Measurements from ENCODE around the gene AFF1.
"Not testable (repeated sequence)": the region's sequence is repeated elsewhere in the genome, so short reads cannot be mapped to it uniquely, and the experiment has no call there.

Gene AFF1

DNA sequence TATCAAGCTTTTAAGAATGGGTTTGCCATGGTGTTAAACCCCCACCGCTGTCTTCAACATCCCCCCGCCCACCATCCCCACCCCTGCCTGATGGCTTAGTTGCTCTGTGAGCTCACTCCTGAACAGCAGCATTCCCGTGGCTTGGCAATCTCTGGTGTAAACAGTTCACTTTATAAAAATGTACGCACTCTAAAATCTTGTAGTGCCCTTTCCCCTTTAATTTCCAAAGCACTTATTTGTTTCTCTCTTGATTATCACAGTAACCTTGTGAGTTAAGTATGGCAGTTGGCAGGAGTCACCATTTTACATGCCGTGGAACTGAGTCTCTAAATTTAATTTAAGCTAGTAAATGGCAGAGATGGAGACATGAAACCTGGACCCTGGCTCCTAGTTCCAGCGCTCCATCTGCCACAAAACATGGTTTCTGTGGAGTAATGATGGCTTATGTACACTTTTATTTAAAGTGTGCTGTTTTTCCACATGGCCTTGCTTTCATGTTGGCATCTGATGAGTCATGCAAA lies 123.1 kb downstream of the AFF1 start:
- no peak for DNase-seq (ENCODE audit: low read depth in 2 of 2)

GRCh38 chr4:87058356-87059073 lies 123.7 kb downstream of the AFF1 start:
- DNase-seq (ENCODE audit: low read depth in 2 of 2): peak; percentile 27 to 50

DNA sequence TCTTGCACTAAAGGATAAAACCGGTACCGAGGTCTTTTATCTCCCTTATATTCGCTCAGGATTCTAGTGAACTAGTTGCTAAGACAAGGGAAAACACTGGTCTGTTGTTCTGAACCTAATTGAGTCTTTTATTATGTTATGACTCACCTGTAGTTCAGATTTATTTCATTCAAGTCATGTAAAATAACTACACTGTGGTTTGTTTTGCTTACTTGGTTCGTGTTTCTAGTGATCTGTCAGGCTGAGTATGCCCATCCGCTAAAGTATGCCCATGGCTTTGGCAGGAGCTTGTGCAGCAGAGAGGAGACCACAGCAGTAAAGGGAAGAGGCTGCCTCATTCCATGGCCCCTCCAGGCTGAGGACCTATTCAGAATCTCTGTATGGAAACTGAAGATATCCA lies 126.1 kb downstream of the AFF1 start:
- DNase-seq (ENCODE audit: low read depth in 2 of 2): no peak

DNA sequence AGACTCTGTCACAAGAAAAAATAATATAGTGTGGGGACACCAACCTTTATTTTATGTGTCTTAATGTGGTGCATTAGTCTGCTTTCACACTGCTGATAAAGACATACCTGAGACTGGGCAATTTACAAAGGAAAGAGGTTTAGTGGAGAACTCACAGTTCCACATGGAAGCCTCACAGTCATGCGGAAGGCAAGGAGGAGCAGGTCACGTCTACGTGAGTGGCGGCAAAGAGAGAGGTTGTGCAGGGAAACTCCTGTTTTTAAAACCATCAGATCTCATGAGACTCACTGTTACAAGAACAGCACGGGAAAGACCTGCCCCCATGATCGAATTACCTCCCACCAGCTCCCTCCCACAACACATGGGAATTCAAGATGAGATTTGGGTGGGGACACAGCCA lies 130.2 kb downstream of the AFF1 start:
- DNase-seq (ENCODE audit: low read depth in 2 of 2): no peak

DNA sequence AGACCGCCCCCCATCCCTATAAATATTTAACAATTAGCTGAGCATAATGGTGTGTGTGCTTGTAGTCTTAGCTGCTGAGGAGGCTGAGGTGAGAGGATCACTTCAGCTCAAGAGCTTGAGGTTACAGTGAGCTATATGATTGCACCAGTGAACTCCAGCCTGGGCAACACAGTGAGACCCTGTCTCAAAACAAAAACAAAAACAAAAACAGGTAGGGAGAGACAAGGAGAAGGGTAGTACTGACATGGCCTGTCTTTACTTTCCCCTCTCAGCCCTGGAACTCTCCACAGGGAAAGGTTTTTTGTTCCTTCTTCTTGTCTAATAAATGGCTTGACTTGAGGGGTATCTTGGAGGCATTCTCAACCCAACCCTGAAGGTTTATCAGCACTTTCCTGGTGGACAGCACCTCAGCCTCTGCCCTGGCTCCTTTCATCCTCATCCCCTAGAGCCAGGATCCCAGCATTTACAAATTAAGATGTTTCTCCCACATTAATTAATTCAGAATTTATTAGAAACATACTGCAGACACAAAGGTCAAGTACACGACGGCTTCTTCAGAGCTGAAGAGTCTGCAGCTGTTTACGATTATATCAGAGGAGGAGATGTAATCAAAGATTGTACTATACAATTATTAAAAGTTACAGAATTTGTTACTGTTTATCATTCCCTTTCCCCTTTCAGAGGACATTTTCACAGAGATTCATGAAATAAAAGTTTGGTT lies 131.8 kb downstream of the AFF1 start:
- no peak for DNase-seq (ENCODE audit: low read depth in 2 of 2)

- DNase-seq (ENCODE audit: low read depth in 2 of 2): no peak
Observed at GRCh38 chr4:87067124-87067885, 132.5 kb downstream of the AFF1 start.

DNA sequence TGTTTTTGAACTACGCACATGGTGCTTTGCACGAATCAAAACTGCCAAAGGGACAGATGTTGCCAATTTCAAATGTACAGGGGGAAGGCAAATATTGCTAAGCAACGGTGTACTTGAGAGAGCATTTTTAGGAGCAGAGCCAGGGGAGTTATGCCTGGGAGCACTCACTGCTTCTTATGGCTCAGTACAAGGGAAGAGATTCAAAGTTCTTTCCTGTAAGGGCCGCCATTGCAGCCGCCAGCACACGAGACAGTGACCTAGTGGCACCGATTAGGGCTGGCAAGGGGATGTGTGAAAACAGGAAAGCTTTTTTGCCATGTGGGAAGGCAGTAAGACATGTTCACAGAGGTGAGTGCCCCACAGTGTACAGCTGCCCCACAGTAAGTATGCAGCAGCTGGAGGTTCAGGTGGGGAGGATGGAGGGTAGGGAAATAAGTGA lies 133.8 kb downstream of the AFF1 start:
- DNase-seq (ENCODE audit: low read depth in 2 of 2): no peak

GRCh38 chr4:87069037-87069742 lies 134.4 kb downstream of the AFF1 start:
- no peak for DNase-seq (ENCODE audit: low read depth in 2 of 2)

GRCh38 chr4:87071401-87071800 lies 136.6 kb downstream of the AFF1 start:
- DNase-seq (ENCODE audit: low read depth in 2 of 2): no peak

GRCh38 chr4:87072545-87072944 lies 137.7 kb downstream of the AFF1 start:
- DNase-seq (ENCODE audit: low read depth in 2 of 2): not testable (repeated sequence)

DNA sequence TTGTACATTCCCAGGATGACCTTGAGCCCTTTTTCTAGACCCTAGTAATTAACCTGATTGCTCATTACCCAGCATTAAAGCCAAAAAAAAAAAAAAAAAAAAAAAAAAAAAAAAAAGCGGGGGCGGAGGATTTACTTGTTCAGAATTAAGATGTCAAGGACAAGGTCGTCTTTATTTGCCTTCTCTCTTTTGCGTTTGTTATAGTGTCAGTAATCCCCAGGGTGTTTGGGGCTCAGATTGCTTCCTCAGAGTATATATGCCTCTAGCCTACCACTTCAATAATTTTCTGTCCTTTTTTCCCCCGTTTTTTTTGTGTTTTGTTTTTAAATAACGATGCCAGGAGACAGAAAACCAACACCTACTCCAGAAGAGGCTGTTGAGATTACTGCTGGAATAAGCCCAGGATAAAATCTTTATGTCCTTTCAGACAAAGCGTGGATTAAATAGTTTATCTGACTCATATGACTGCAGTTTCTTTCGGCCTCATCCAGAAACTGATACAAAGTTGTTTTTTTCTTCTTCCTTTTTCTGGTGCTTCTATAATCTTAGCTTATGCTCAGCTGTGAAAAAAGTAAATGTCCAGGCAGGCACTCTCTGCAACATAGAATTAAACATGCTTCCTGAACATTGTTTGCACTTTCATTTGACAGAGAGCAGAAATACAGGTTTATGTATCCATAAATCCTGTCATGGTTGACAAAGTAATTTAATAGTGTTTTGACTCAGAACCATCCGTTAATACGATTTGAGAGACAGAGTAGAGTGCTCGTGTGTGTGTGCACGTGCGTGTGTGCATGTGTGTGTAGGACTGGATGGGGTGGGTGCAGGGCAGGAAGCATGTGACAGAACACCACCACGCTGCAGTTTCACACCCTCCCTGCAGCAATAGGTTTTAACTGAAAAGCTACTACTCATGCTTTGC lies 138.6 kb downstream of the AFF1 start:
- DNase-seq (ENCODE audit: low read depth in 2 of 2): peak; percentile 38 to 55

DNA sequence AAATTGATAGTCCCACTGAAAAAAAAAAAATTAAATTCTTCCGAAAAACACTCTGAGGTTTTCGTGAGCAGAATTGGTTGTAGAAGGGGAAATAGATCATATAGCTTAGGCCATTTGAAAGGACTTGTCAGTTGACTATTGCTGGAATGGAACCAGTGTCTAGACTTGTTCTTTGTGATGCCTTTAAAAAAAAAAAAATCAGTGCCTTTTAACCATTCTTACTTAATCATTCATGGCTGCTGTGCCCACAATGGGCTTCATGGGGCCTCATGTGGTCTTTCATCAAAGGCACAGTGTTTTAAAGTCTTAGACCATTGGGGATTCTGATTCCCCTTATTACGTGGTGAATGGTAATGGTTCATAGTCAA lies 139.3 kb downstream of the AFF1 start:
- no peak for DNase-seq (ENCODE audit: low read depth in 2 of 2)

- DNase-seq (ENCODE audit: low read depth in 2 of 2): no peak
Observed at GRCh38 chr4:87075876-87076275, 141.1 kb downstream of the AFF1 start.

DNA sequence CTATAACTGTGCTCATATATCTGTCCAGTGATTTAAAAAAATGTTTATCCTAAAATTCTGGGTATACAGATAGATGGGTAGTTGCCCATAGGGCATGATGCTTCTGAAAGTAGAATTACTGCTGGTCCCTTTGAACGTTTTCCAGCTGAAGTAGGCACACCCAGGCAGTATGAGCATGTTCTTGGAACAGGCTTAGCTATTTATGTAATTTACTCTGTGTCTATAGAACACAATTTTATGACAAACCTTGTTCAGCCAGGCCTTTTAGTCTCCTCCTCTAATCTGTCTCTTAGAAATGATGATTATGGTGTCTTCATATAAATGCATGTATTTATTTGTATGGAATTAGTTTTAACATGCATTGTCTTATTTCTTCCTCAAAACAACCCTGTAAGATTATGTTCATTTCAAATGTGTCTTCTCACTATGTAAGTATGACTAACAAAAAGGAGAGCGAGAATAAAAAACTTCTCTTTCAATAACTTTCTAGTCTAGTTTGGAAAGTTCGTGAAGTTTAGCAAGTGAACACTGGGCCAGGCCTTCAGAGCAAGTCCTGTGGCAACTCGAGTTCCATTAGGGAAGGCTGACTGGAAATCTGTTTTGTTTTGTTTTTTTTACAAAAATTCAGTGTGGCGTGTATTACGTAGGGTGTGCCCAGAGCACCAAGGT lies 142.0 kb downstream of the AFF1 start:
- DNase-seq (ENCODE audit: low read depth in 2 of 2): no peak

DNA sequence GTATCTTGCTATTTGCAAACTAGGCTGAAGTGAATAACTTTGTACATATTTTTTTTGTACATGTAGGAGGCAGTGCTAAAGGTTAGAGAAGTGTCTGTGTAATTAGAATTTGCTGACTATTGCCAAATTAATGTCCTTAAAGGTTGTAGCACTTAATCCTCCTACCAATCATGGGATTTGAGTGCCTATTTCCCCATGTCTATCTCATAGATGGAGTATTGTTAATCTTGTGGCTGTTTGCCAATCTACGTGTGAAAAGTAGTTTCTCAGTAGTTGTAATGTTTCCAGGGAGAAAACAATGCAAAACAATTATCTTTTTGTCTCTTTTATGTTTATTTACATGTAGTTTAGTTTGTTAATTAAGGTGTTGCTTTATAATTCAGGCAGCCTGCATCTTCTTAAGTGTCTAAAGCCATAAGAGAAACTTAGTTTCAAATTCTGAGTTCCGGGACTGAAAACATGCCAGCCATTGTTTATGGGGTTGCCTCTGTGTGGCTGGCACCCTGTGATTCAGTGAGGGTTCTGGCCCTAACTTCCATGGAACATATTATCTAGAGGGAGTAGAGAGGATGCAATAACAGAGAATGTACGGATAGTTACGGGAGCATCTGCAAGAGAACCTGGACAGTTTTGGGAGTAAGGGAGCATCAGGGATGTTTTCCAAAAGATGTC lies 143.2 kb downstream of the AFF1 start:
- DNase-seq (ENCODE audit: low read depth in 2 of 2): no peak

- DNase-seq (ENCODE audit: low read depth in 2 of 2): no peak
Observed at GRCh38 chr4:87078987-87079486, 144.2 kb downstream of the AFF1 start.

DNA sequence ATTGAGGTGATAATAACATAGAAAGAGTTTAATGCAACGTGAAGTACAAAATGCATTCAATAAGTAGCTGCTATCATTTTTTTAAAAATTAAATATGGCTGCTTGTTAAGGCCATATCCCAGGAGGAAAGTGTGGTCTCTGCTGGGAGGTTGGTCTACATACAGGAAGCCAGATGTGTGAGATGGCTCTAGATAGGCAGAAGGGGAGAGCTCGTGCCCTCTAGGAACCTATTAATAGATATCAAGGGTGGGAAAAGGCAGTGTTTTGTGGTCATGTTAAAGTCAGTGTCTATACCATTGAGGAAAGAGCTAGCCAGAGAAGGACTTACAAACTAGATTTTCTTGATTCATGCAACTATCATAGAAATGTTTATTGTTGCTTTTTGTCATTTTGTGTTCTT lies 145.2 kb downstream of the AFF1 start:
- DNase-seq (ENCODE audit: low read depth in 2 of 2): no peak

- no peak for DNase-seq (ENCODE audit: low read depth in 2 of 2)
Observed at GRCh38 chr4:87080462-87080861, 145.7 kb downstream of the AFF1 start.

DNA sequence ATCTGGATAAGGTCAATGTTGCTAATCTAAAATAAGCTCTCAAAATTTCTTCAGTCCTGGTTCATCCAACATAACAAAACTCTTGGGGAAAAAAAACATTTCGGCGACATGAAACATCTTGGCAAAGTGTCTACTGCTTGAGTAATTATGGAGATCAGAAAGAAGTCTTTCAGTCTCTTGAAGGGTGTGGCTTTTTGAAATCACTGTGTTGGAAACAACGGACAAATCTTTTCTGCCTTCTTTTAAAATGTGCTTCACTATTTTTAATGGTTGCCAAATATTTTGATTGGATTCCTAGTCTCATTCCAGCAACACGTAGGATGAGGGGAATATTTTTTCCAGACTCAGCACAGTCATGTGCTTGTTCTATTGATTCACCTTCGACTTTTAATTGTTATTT lies 147.0 kb downstream of the AFF1 start:
- DNase-seq (ENCODE audit: low read depth in 2 of 2): no peak
